GM20000 (cell line): ENCODE measurements around the gene FAM118B.

Experiments used
- DNase-seq: peaks from one replicate; pipeline ENCODE4 v3.0.0; 2012; ENCODE audit warnings: low spot score
- CTCF ChIP-seq: IDR thresholded peaks from 2 replicates; pipeline ENCODE4 v1.5.1; 2012; ENCODE audit warnings: mild to moderate bottlenecking, control low read depth; ENCODE audit errors: extremely low read depth, missing control alignments

The FAM118B gene

GRCh38 chr11:126165757-126166156, 45.8 kb upstream of the FAM118B start:
- no peak for DNase-seq
- no peak for TF ChIP-seq CTCF

- DNase-seq: no peak
These were observed 45.2 kb upstream of the FAM118B start for GRCh38 chr11:126166413-126166812.

GRCh38 chr11:126167488-126167887, 44.1 kb upstream of the FAM118B start:
- TF ChIP-seq CTCF: no peak
- DNase-seq: no peak

More at GRCh38 chr11:126166413-126166812, 45.2 kb upstream of the FAM118B start:
- TF ChIP-seq CTCF: no peak

- DNase-seq: no peak
- TF ChIP-seq CTCF: no peak
These were observed 42.3 kb upstream of the FAM118B start for GRCh38 chr11:126169291-126169690.

- no peak for DNase-seq
These were observed 39.0 kb upstream of the FAM118B start for GRCh38 chr11:126172596-126173038.

DNA sequence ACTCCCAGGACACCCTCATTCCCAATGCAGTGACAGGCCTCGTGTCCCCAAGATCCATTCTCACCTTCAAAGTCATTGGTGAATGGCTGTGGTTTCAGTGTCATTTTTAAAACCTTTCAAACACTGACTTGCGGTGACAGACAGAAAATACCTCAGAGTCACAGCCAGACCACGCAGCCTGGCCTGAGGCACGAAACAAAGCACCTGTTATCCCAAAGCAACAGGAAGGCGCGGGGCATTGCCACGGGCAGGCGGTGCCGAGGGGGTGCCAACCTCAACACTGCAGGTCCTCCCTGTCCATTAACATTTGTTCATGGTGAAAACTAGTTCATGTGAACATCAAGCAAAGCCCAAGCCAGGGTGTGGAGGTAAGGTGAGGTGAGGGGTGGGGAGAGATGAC, 38.3 kb upstream of the FAM118B start:
- TF ChIP-seq CTCF: no peak
- DNase-seq: no peak

More at GRCh38 chr11:126172596-126173038, 39.0 kb upstream of the FAM118B start:
- TF ChIP-seq CTCF: no peak

- no peak for DNase-seq
- TF ChIP-seq CTCF: no peak
These were observed 36.8 kb upstream of the FAM118B start for GRCh38 chr11:126174816-126175215.
